HFFc6 (cell line): ENCODE results near the gene PVRIG. TPM values are rescaled to one million over a fixed set of nuclear protein-coding genes. Genes with fewer than 3 reads are reported as not detected.
A peak's percentile ranks its signal among the peaks of the same experiment; 100 is the strongest.
"Not testable (repeated sequence)": the region's sequence is repeated elsewhere in the genome, so short reads cannot be mapped to it uniquely, and the experiment has no call there.

Source experiments
- DNase-seq: peaks from one replicate; pipeline ENCODE4 v3.0.0-alpha.2; 2018
- H3K27ac Mint-ChIP-seq: 2 replicates; pipeline ENCODE4 v1.8.0; 2020; ENCODE audit warnings: mild to moderate bottlenecking, mixed read lengths
- H3K27me3 Mint-ChIP-seq: 2 replicates; pipeline ENCODE4 v1.8.0; 2021; ENCODE audit warnings: mild to moderate bottlenecking, moderate library complexity, mixed read lengths; ENCODE audit not compliant: insufficient read depth
- H3K36me3 Mint-ChIP-seq: 2 replicates; pipeline ENCODE4 v1.8.0; 2021; ENCODE audit warnings: low read depth, mixed read lengths
- H3K4me1 Mint-ChIP-seq: 2 replicates; pipeline ENCODE4 v1.8.0; 2020; ENCODE audit warnings: low read depth, mixed read lengths
- H3K4me3 Mint-ChIP-seq: 2 replicates; pipeline ENCODE4 v1.8.0; 2020; ENCODE audit warnings: mild to moderate bottlenecking, moderate library complexity, mixed read lengths
- H3K9me3 Mint-ChIP-seq: 2 replicates; pipeline ENCODE4 v1.8.0; 2020; ENCODE audit warnings: mild to moderate bottlenecking, mixed read lengths
- total RNA-seq, 6 experiments: library from RNA; stranded (reverse); fragmentation: NEBNext Ultra II Directional; extraction: Animal tissue kit (Norgen Biotek cat#: 25700); gene quantifications; 2 replicates in 1 of 6; 3 replicates in 5 of 6; pipeline ENCODE4 v1.2.3, GENCODE V29; 2021
- TF ChIP-seq, protein P1 (sequence below): fragments of 200-600 bp; sonication (generic); IDR thresholded peaks from 2 replicates; pipeline ENCODE4 v1.5.0; 2021; ENCODE audit warnings: antibody characterized with exemption, mild to moderate bottlenecking

The PVRIG gene
- total RNA-seq, 6 experiments from 2014 or later: 0.51 to 0.87 (median 0.61) TPM; not detected in 2

GRCh38 chr7:100215895-100216294 is 3.9 kb upstream of the PVRIG start:
- Mint-ChIP-seq H3K4me1 (peaks cover 9% of the 10 kb centered on the region), H3K4me3 (no peak overlapping the region), H3K27me3 (peaks cover 10% of the 10 kb centered on the region), H3K27ac (no peak overlapping the region), H3K9me3 (no peaks in the 10 kb centered on the region), H3K36me3 (no peaks in the 10 kb centered on the region)
- DNase-seq: peak; percentile 4
- TF ChIP-seq, protein P1, sequence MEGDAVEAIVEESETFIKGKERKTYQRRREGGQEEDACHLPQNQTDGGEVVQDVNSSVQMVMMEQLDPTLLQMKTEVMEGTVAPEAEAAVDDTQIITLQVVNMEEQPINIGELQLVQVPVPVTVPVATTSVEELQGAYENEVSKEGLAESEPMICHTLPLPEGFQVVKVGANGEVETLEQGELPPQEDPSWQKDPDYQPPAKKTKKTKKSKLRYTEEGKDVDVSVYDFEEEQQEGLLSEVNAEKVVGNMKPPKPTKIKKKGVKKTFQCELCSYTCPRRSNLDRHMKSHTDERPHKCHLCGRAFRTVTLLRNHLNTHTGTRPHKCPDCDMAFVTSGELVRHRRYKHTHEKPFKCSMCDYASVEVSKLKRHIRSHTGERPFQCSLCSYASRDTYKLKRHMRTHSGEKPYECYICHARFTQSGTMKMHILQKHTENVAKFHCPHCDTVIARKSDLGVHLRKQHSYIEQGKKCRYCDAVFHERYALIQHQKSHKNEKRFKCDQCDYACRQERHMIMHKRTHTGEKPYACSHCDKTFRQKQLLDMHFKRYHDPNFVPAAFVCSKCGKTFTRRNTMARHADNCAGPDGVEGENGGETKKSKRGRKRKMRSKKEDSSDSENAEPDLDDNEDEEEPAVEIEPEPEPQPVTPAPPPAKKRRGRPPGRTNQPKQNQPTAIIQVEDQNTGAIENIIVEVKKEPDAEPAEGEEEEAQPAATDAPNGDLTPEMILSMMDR: no peak

DNA sequence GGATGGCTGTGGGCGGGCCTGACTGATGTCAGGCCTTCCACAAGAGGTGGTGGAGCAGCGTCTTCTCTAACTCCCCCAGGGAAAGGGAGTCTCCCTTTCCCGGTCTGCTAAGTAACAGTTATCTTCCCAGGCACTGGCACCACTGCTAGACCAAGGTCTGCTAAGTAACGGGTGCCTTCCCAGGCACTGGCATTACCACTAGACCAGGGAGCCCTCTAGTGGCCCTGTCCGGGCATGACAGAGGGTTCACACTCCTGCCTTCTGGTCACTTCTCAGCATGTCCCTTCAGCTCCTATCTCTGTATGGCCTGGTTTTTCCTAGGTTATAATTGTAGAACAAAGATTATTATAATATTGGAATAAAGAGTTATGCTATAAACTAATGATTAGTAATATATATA is 1.8 kb upstream of the PVRIG start:
- not testable (repeated sequence) for H3K27ac Mint-ChIP-seq, H3K4me3 Mint-ChIP-seq, H3K36me3 Mint-ChIP-seq, H3K9me3 Mint-ChIP-seq, H3K27me3 Mint-ChIP-seq, H3K4me1 Mint-ChIP-seq
- DNase-seq: peak; percentile 74
- TF ChIP-seq, protein P1: peak; percentile 76

- Mint-ChIP-seq H3K4me1 (peaks cover 9% of the 10 kb centered on the region), H3K9me3 (no peaks in the 10 kb centered on the region), H3K4me3 (no peak overlapping the region), H3K27me3 (peaks cover 2% of the 10 kb centered on the region), H3K36me3 (no peaks in the 10 kb centered on the region), H3K27ac (no peak overlapping the region)
- TF ChIP-seq, protein P1: no peak
- no peak for DNase-seq
These were observed 445 bp upstream of the PVRIG start for GRCh38 chr7:100219271-100219737.

GRCh38 chr7:100220586-100221230 is 959 bp downstream of the PVRIG start:
- peaks cover 9% of the 10 kb centered on the region for H3K4me1 Mint-ChIP-seq
- no peak overlapping the region for H3K4me3 Mint-ChIP-seq
- H3K27me3 Mint-ChIP-seq: peaks cover 2% of the 10 kb centered on the region
- no peak for DNase-seq
- H3K27ac Mint-ChIP-seq: no peak overlapping the region
- H3K9me3 Mint-ChIP-seq: no peaks in the 10 kb centered on the region
- H3K36me3 Mint-ChIP-seq: no peaks in the 10 kb centered on the region
- TF ChIP-seq, protein P1: no peak

DNA sequence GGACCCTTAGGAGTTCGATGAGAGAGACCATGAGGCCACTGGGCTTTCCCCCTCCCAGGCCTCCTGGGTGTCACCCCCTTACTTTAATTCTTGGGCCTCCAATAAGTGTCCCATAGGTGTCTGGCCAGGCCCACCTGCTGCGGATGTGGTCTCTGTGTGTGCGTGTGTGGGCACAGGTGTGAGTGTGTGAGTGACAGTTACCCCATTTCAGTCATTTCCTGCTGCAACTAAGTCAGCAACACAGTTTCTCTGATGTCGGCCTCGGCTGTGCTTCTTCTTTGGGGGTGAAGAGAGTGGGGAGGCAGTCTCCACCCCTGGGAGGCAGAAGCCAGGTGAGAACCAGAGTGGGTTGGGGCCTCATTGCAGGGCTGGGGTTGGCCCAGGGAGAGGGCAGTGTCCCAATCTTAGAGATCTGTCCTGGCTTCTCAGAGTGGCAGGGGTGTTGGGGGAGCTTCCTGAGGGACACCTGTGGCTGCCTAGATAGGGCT is 1.5 kb downstream of the PVRIG start:
- Mint-ChIP-seq H3K4me1 (peaks cover 9% of the 10 kb centered on the region), H3K4me3 (no peak overlapping the region), H3K27ac (no peak overlapping the region), H3K36me3 (no peaks in the 10 kb centered on the region), H3K27me3 (peaks cover 2% of the 10 kb centered on the region), H3K9me3 (no peaks in the 10 kb centered on the region)
- DNase-seq: no peak
- TF ChIP-seq, protein P1: no peak
